ENCODE data around the gene RAB12. TPM values are rescaled to one million over a fixed set of nuclear protein-coding genes. Genes with fewer than 3 reads are reported as not detected.

RAB12 gene
- total RNA-seq, 1 experiment from 2014 or later: 47.7 TPM

DNA sequence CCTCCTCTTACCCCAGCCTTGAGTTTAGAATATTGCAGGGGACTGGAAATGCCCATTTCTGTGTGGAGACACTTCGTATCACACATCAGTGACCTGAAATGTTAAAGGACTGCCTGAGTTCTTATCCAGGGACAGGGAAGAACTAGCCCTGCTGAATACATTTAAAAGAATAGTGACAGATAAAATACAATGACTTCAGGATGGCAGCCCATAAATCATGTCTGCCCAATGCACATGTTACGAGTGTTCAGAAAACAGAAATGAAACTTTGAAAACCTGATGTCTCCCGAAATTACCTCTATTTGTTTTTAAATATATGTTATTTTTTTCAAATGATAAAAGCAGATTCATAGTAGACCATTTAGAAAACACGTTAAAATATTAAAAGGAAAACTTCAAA lies 22.3 kb upstream of the RAB12 start:
- TF ChIP-seq, protein P1, sequence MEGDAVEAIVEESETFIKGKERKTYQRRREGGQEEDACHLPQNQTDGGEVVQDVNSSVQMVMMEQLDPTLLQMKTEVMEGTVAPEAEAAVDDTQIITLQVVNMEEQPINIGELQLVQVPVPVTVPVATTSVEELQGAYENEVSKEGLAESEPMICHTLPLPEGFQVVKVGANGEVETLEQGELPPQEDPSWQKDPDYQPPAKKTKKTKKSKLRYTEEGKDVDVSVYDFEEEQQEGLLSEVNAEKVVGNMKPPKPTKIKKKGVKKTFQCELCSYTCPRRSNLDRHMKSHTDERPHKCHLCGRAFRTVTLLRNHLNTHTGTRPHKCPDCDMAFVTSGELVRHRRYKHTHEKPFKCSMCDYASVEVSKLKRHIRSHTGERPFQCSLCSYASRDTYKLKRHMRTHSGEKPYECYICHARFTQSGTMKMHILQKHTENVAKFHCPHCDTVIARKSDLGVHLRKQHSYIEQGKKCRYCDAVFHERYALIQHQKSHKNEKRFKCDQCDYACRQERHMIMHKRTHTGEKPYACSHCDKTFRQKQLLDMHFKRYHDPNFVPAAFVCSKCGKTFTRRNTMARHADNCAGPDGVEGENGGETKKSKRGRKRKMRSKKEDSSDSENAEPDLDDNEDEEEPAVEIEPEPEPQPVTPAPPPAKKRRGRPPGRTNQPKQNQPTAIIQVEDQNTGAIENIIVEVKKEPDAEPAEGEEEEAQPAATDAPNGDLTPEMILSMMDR (IDR thresholded peaks at IDR 0.05; ENCODE audit: unreplicated experiment): no peak
- CTCF ChIA-PET: no interaction called here

DNA sequence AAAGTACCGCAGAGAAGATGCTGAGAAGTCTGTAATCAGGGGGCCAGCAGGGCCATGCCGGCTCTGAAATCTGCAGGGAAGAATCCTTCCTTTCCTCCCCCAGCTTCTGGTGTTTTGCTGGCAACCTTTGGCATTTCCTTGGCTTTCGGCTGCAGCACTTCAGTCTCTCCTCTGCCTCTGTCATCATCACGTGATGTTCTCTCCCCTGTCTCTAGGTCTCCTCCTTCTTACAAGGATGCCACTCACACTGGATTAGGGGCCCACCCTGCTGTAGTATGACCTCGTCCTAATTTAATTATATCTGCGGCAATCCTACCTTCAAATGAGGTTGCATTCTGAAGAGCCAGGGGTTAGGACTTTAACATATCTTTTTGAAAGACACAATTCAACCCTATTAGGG lies 13.8 kb upstream of the RAB12 start:
- H3K9me3 Mint-ChIP-seq (ENCODE audit: low read depth, unreplicated experiment): peaks cover under 1% of the 10 kb centered on the region
- H3K36me3 Mint-ChIP-seq (ENCODE audit: insufficient read depth, unreplicated experiment): no peaks in the 10 kb centered on the region
- intact Hi-C loops (cut with micrococcal nuclease; ENCODE audit: unreplicated experiment): no loop called here
- no peak overlapping the region for H3K27ac Mint-ChIP-seq (ENCODE audit: unreplicated experiment)
- H3K4me3 Mint-ChIP-seq (ENCODE audit: low read depth, unreplicated experiment): no peak overlapping the region
- BruUV-seq (replicated peaks): no TSS peak
- CTCF ChIA-PET: no interaction called here
- peaks cover 25% of the 10 kb centered on the region for H3K27me3 Mint-ChIP-seq (ENCODE audit: unreplicated experiment)
- no peak for DNase-seq
- H3K4me1 Mint-ChIP-seq (ENCODE audit: low read depth, unreplicated experiment): no peaks in the 10 kb centered on the region
- TF ChIP-seq, protein P1 (IDR thresholded peaks at IDR 0.05; ENCODE audit: unreplicated experiment): no peak

More for the DNA sequence above, 22.3 kb upstream of the RAB12 start:
- peaks cover 16% of the 10 kb centered on the region for H3K27me3 Mint-ChIP-seq (ENCODE audit: unreplicated experiment)
- intact Hi-C loops (cut with micrococcal nuclease; ENCODE audit: unreplicated experiment): no loop called here
- BruUV-seq (replicated peaks): no TSS peak
- peaks cover 3% of the 10 kb centered on the region for H3K9me3 Mint-ChIP-seq (ENCODE audit: low read depth, unreplicated experiment)
- no peak overlapping the region for H3K4me3 Mint-ChIP-seq (ENCODE audit: low read depth, unreplicated experiment)
- H3K27ac Mint-ChIP-seq (ENCODE audit: unreplicated experiment): no peak overlapping the region
- no peaks in the 10 kb centered on the region for H3K36me3 Mint-ChIP-seq (ENCODE audit: insufficient read depth, unreplicated experiment)
- DNase-seq: no peak
- H3K4me1 Mint-ChIP-seq (ENCODE audit: low read depth, unreplicated experiment): peaks cover 8% of the 10 kb centered on the region

DNA sequence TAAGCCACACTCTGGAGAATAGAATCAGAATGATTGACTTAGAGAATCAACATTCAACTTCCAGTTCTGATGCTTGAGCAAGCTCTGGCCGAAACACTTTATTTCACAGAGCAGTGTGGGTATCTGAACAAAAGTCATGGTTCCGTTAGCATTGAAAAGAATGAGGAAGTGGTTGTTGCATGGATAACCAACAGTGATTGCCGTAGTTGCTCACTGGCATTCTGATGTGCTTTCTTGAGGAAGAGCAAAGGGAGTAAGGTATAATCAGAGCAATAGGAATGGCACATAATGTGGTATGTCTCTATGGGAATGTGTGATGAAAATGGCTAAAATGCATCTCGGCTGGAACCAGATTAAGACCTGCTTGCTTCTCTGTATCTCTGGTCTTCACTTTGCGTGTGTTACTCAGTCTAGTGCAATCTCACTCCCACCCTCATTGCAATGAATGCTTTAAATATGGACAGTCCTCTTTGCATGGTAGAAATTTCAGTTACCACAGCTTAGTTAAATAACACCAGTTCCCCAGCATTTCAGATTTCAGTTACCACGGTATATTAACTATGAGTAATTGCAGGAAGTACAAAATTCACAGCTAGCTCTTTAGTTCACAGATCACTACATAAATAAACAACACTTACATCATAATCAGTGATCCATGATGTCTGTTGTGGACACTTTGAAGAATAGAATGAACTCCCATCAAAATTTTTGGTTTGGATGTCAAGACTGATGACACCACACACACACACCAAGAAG lies 7.8 kb upstream of the RAB12 start:
- H3K27me3 Mint-ChIP-seq (ENCODE audit: unreplicated experiment): peaks cover 49% of the 10 kb centered on the region
- H3K4me3 Mint-ChIP-seq (ENCODE audit: low read depth, unreplicated experiment): no peak overlapping the region
- no peaks in the 10 kb centered on the region for H3K36me3 Mint-ChIP-seq (ENCODE audit: insufficient read depth, unreplicated experiment)
- H3K27ac Mint-ChIP-seq (ENCODE audit: unreplicated experiment): no peak overlapping the region
- peaks cover 14% of the 10 kb centered on the region for H3K4me1 Mint-ChIP-seq (ENCODE audit: low read depth, unreplicated experiment)
- no TSS peak for BruUV-seq (replicated peaks)
- TF ChIP-seq, protein P1 (IDR thresholded peaks at IDR 0.05; ENCODE audit: unreplicated experiment): no peak
- intact Hi-C loops (cut with micrococcal nuclease; ENCODE audit: unreplicated experiment): no loop called here
- no peak for DNase-seq
- no peaks in the 10 kb centered on the region for H3K9me3 Mint-ChIP-seq (ENCODE audit: low read depth, unreplicated experiment)
- CTCF ChIA-PET: interaction anchor here (0.8 to 1.0 kb wide), 2 partner anchors 271 to 500 kb away, joined by 7 read pairs; no protein-coding TSS in a partner anchor

DNA sequence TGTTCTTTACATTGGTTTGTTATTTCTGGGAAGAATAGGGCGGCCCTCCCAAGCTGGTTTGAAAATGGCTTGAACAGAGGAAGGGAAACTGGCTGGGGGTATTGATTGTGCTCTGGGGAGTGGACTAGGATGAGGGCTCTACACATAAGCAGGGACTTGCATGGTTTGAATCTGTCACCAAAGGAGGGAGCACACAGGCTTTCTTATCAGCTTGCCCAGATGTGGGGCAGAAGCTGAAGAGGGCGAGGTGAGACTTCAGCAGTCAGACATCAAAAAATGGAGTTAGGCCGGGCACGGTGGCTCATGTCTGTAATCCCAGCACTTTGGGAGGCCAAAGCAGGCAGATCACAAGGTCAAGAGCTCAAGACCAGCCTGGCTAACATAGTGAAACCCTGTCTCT lies 7.2 kb upstream of the RAB12 start:
- CTCF ChIA-PET: no interaction called here
- Mint-ChIP-seq H3K27ac (ENCODE audit: unreplicated experiment) (no peak overlapping the region), H3K36me3 (ENCODE audit: insufficient read depth, unreplicated experiment) (no peaks in the 10 kb centered on the region), H3K27me3 (ENCODE audit: unreplicated experiment) (peaks cover 43% of the 10 kb centered on the region), H3K4me3 (ENCODE audit: low read depth, unreplicated experiment) (no peak overlapping the region), H3K9me3 (ENCODE audit: low read depth, unreplicated experiment) (no peaks in the 10 kb centered on the region), H3K4me1 (ENCODE audit: low read depth, unreplicated experiment) (peaks cover 14% of the 10 kb centered on the region)
- DNase-seq: no peak
- intact Hi-C loops (cut with micrococcal nuclease; ENCODE audit: unreplicated experiment): no loop called here
- TF ChIP-seq, protein P1 (IDR thresholded peaks at IDR 0.05; ENCODE audit: unreplicated experiment): no peak
- BruUV-seq (replicated peaks): no TSS peak

Data from Calu3 (cell line).